Heart left ventricle (tissue), 13 donors: ENCODE data around the gene TGM1.

Experiments
- CTCF ChIP-seq, 12 donors: fragments of 200-600 bp; sonication (generic) in 4 of 12; IDR thresholded peaks; one replicate each; pipeline versions ENCODE4 v1.5.0 to v1.8.0; 2018 to 2022; ENCODE audit warnings: antibody characterized with exemption in 12 of 12, mild to moderate bottlenecking in 5 of 12
- POLR2A ChIP-seq, 2 donors: fragments of 450-650 bp; IDR thresholded peaks; one replicate each; pipeline ENCODE4 v1.6.1; 2017; ENCODE audit warnings: antibody characterized with exemption in 2 of 2, mild to moderate bottlenecking in 2 of 2, moderate library complexity in 2 of 2
- donor health status: ischemic (EF 13 %, LVEDD 7.1; RV severe dilation, severe dysfunction).
- donor health status: DM: no; HTN: yes; CAD: no.
- donor health status: DM: no; HTN: no; CAD: no.
- donor health status: ischemic (EF 25% LVEDD 6.9; RV normal size, moderate dysfunction).
- donor health status: ischemic (EF 25% LVEDD 5.7; RV mildly dilated, moderate dysfunction).
- donor health status: ischemic (EF 35%, LVEDD 5.7; RV mildly dilated, moderate dysfunction).
- donor health status: nonischemic (EF 11% LVEDD 7.7; RV severe dilation, severe dysfunction).
- donor health status: DM: yes; HTN: yes; CAD: no.
- donor health status: PGD.
- donor health status: ischemic (EF 29% LVEDD 5.4; RV normal size, mild dysfunction).
- donor health status: nonischemic (EF 23%, LVEDD 6.1; RV moderate dilation, normal function).

GRCh38 chr14:24253936-24254335 lies 9.0 kb downstream of the TGM1 start:
- TF ChIP-seq POLR2A (IDR thresholded peaks at IDR 0.05) (no peak), CTCF (IDR thresholded peaks at IDR 0.05) (no peak)
